Muscle layer of duodenum (tissue), 2 donors: ENCODE results near the gene ETNPPL.

Experiments used
- H3K27ac ChIP-seq: one replicate; pipeline ENCODE4 v1.7.0; 2013; ENCODE audit warnings: mild to moderate bottlenecking, low read length
- H3K27me3 ChIP-seq: one replicate; pipeline ENCODE4 v1.7.0; 2013; ENCODE audit warnings: low read depth, mild to moderate bottlenecking, control low read depth, low read length
- H3K36me3 ChIP-seq, 2 donors: one replicate each; pipeline ENCODE4 v1.7.0; 2013; ENCODE audit warnings: low read length in 2 of 2, control low read depth in 1 of 2, mild to moderate bottlenecking in 1 of 2; ENCODE audit not compliant: insufficient read depth in 2 of 2, control insufficient read depth in 1 of 2
- H3K4me1 ChIP-seq, 2 donors: one replicate each; pipeline ENCODE4 v1.7.0; 2013; ENCODE audit warnings: low read length in 2 of 2, mild to moderate bottlenecking in 2 of 2, control low read depth in 1 of 2, moderate library complexity in 1 of 2; ENCODE audit not compliant: insufficient read depth in 2 of 2, control insufficient read depth in 1 of 2
- H3K4me3 ChIP-seq, 2 donors: one replicate each; pipeline ENCODE4 v1.7.0; 2013; ENCODE audit warnings: low read length in 2 of 2, low read depth in 1 of 2, mild to moderate bottlenecking in 1 of 2
- H3K9me3 ChIP-seq, 2 donors: one replicate each; pipeline ENCODE4 v1.7.0; 2013; ENCODE audit warnings: low read length in 2 of 2, control low read depth in 1 of 2, mild to moderate bottlenecking in 1 of 2; ENCODE audit not compliant: control insufficient read depth in 1 of 2
- donor health status: healthy.

The ETNPPL gene

DNA sequence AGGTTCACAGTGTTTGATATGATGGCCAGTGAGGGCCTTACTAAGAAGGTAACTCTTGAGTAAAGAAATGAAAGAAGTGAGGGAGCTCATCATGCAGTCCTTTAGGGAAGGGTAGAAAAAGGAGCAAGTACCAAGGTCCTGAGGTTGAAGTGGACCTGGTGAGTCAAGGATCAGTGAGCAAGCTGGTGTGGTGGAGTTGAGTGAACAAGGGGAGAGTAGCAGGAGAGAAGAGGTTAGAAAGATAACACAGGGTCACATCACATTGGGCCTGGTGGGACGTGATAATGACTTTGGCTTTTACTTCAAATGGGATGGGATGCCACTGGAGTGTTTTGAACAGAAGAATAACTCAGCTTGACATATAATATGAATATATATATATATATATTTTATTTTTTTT lies 67.8 kb downstream of the ETNPPL start:
- Histone ChIP-seq H3K9me3 (no peaks in the 10 kb centered on the region), H3K27me3 (no peaks in the 10 kb centered on the region), H3K36me3 (no peaks in the 10 kb centered on the region), H3K4me3 (no peak overlapping the region), H3K4me1 (no peaks in the 10 kb centered on the region), H3K27ac (no peak overlapping the region)

DNA sequence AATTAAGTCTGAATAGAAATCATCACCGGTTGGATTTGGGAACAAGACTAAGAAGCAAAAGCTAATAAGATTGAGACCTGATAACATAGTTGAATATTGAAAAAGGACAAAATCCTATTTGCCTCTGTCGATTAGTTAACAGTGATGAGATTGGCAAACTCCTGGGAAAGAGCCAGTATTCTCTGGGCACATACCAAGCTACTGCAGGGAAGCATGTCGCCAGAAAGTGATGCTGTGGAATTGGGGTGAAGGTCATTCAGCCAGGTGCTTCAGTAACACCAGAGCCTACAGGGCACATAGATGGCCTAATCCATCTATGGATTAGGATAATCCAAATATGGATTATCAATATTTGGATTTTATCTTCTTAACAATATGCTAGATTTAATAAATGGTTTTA lies 68.4 kb downstream of the ETNPPL start:
- no peaks in the 10 kb centered on the region for H3K27me3 ChIP-seq
- no peak overlapping the region for H3K27ac ChIP-seq
- no peak overlapping the region for H3K4me3 ChIP-seq
- no peaks in the 10 kb centered on the region for H3K36me3 ChIP-seq
- H3K9me3 ChIP-seq = no peaks in the 10 kb centered on the region
- no peaks in the 10 kb centered on the region for H3K4me1 ChIP-seq

DNA sequence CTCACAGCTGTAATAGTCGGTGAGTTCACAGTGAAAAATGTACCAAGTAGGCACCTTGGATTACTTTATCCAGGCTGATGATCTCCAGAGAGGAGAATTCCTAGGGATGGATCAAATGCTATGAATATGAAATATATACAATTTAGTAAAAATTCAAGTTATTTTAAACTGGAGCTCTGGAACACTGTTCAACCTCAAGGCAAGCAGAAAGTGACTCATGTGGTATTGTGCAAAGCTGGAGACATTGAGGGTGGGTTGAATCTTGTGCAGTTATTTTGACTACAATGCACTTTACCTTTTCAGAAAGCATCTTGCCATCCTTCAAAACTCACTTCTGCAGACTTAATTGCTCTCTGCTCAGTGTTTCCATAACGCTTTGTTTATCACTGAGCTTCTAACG lies 69.0 kb downstream of the ETNPPL start:
- no peaks in the 10 kb centered on the region for H3K27me3 ChIP-seq
- H3K36me3 ChIP-seq = no peaks in the 10 kb centered on the region
- H3K9me3 ChIP-seq = peaks cover 0 to 2% of the 10 kb centered on the region in 2 donors
- H3K27ac ChIP-seq = no peak overlapping the region
- no peak overlapping the region for H3K4me3 ChIP-seq
- H3K4me1 ChIP-seq = no peaks in the 10 kb centered on the region

DNA sequence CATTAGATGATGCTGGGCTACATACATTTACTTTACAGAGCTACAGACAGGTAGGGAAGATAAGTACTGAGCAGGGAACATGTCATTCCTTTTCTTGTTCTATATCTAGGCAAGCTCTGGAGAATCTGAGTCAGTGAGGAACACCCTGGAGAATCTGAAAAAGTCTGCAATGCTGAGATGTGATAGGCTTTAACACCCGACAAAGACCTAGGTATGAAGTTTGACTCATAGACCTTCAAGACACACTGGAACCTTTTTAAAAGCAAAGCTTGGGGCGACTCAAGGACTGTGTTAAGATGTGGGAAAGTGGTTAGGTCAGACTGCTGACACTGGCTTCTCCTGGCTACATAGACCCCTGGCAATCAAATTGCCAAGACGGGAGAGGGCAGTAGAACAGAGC lies 69.6 kb downstream of the ETNPPL start:
- H3K9me3 ChIP-seq = peaks cover 0 to 2% of the 10 kb centered on the region in 2 donors
- H3K4me1 ChIP-seq = no peaks in the 10 kb centered on the region
- H3K4me3 ChIP-seq = no peak overlapping the region

More for the DNA sequence above, 69.6 kb downstream of the ETNPPL start:
- H3K27ac ChIP-seq = no peak overlapping the region
- H3K27me3 ChIP-seq = no peaks in the 10 kb centered on the region
- no peaks in the 10 kb centered on the region for H3K36me3 ChIP-seq
